ENCODE data around the gene NALCN.
A peak's percentile ranks its signal among the peaks of the same experiment; 100 is the strongest.

Gene NALCN

DNA sequence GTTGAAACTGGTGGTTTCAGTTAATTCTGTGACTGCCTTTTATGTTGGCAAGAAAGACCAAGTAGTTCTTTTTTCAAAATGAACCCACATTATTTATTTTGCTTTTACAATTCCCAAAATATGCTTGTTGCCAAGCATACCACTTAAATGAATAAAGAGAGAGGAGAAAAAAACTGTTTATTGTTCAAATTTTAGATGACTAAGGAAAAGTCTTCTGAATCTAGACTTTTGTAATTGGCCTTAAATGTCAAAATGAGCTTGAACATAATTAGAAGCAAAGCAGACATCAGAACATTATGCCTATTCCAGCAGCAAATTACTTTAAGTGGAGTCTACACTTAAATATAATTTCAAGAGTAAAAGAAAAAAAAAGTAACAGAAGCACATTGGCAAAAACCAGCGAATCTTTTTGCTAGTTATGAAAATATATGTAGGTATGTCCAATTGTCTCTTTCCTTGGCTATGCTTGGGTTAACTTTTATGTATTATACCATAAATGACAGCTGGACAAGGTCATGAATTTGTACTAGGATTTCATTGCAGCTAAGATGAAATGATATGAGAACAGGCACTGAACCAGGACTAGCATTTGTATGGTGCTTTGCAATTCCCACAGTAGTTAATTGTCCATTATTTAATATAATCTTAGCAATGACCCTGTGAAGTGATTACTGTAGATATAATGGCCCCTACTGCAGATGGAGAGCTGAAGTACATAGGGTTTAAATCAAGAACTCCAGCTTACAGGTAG is 211.9 kb downstream of the NALCN start:
- no peak for DNase-seq (ENCODE audit: low spot score)

DNA sequence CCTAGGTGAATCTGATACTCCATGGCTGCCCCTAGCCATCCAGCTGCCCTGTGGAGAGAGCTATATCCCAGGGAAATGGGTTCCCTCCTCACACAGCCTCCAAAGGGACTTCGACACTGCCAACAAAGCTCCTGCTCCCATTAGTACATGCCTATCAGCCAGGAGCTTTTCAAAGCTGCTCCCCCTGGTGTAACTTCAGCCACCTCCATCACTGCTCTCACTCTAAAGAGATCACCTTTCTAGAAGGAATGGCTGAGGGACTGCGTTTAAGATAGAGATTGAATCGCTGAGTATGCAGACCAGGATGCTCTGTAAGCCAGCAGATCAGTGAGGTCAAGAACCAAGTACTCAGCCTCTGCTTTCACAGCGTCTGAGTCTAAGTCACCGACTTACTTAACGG is 213.7 kb downstream of the NALCN start:
- no peak for DNase-seq (ENCODE audit: low spot score)

DNA sequence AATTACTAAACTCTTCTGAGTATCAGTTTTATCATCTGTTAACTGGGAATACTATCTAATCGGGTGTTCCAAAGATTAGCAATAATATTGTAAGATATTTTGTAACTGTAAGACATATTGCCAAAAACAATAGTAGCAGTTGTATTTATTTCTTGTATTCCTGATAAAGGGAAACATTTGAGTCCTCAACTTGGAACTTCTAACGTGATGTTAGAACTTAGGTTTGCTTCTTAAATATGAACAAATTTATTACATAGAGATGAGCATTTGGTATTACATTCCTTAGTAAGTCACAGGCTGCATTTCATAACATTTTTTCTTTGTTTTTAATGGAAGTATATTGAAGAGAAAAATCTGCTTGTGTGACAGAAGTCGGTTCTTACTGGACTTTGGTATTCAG is 225.3 kb downstream of the NALCN start:
- no peak for DNase-seq (ENCODE audit: low spot score)

DNA sequence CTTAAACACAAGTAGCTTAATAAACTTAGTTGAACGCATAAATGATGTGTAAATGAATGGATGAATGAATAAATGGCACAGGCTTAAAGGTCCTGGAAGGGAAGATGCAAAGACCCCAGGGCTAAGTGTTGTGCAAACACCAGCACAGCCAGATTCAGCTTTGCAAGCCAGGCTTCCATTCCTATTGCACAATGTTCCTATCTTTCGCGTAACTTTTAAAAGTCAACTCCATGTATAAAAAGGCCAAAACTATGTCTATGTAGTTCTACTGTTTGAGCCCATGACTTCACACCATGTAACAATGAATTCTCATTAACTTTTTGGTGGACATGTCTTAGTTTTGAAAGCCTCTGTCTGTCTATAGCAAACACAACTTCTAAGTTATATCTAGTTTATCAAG is 226.0 kb downstream of the NALCN start:
- no peak for DNase-seq (ENCODE audit: low spot score)

DNA sequence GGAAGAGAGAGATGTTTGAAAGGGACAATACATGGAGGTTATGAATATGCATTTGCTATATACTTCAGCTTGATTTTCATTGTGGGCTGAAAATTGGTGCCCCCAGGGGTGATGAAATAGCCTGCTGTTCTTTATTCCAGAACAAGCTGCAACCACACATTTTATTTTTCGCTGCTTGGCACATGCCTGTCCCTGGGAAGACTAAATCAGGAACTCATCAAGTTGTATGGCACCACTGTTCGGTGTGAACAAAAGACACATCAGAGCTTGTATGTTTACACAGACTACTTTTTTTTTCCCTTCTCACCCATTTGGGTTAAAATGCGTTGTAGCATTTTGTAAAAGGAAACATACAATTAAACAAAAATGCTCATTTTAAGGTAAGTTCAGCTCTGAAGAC is 230.7 kb downstream of the NALCN start:
- no peak for DNase-seq (ENCODE audit: low spot score)

DNA sequence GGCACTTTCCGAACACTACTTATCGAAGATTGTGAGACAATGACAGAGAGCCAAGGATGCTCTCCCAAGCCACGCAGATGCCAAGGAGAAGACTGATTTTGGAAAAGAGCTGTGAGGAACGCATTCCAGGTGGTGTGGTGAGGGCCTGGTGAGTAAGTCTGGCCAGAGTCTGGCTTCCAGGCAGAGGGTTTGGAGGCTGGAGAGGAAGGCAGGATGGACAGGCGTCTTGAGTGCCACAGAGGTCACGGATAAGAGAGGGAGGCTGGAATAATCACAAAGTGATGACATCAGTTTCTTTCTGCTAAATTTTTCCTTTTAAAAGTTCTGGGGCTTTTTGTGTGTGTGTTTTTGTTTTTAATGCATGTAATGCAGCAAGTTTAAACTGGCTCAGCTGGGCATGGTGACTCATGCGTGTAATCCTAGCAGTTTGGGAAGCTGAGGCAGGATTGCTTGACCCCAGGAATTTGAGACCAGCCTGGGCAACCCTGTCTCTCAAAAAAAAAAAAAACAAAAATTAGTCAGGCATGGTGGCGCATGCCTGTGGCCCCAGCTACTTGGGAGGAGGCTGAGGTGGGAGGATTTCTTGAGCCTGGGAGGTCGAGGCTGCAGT is 235.1 kb downstream of the NALCN start:
- DNase-seq (ENCODE audit: low spot score), result no peak

DNA sequence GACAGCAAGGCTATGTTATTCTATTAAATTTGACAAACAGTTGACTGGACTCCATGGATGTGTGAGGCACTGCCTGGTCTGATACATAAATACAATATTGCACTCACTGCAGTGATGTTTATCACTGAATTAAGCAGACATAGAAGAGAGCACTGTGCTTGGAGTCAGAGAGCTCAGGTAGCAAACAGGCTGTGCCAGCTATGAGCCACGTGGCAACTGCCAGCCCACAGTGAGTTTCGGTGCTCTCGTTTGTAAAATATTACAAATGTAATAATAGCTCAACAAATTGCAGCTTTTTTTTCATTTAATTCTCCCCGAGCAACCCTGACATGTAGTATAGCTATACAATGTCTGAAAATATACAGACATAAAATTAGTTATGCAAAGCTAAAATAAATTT is 237.3 kb downstream of the NALCN start:
- DNase-seq (ENCODE audit: low spot score), result no peak

DNA sequence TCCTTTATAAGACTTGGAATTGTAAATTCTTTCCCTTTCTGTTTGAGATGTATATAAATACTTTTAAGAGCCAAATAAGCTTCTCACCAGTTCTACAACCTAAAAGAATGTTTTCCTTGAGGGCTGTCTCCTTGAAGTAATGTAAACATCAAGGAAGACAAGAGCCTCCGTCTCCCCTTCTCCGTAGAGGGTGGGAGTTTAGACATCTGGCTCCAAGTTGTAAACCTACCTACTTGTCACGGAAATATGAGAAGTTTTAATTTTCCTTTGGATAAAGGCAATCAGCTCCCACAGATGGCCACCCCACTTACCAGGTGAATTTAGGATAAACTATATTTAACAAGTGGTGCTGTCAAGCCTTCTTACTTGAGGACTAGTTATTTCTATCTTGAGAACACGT is 237.9 kb downstream of the NALCN start:
- no peak for DNase-seq (ENCODE audit: low spot score)

DNA sequence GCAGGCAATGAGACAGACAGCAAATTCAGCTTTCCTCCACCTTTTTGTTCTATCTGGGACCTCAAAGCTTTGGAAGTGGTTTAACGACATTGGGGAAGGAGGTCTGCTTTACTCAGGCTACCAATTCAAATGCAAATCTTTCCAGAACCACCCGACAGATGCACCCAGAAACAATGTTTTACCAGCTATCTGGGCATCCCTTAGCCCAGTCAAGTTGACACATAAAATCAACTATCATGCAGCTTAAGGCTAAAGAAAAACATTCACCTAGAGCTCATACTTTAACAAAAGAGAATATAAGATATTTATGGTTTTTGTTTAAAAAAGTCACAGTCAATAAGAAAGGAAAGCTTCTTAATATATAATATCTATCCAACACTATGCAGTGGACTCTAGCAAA is 246.0 kb downstream of the NALCN start:
- DNase-seq (ENCODE audit: low spot score), result no peak

DNA sequence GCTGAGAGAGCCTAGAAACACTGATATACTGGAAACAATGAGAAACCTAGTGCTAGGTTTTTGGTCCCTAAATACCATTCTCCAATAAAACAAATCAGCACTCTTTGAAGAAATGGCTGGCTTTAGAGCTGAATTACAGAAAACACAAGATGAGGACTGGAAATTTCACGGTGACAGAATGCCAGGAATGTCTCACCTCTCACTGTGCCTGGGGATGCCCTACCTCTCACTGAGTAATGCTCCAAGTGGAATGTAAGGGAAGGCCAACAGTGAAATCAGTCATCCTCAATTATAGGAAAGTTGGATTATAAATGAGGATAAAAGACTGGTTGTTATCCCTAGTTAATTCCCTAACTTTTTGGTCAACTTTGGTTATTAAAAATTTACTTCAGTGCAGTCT is 259.0 kb downstream of the NALCN start:
- no peak for DNase-seq (ENCODE audit: low spot score)

DNA sequence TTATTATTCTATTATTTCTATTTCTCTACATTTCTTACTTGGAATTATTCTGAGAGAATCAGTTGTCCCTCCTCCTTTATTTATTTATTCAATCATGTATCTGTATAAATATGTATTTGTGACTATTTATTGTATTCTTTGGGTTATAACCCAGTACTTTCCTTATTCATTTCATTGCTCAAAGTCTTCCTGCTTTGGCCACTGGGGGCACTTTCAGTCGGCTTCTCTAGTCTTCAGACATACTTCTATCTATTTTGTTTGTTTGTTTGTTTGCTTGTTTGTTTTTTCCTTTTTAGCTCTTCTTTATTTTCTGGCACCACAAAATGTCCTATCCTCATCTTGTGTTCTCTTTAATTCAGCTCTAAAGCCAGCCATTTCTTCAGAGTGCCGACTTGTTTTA is 260.4 kb downstream of the NALCN start:
- no peak for DNase-seq (ENCODE audit: low spot score)

DNA sequence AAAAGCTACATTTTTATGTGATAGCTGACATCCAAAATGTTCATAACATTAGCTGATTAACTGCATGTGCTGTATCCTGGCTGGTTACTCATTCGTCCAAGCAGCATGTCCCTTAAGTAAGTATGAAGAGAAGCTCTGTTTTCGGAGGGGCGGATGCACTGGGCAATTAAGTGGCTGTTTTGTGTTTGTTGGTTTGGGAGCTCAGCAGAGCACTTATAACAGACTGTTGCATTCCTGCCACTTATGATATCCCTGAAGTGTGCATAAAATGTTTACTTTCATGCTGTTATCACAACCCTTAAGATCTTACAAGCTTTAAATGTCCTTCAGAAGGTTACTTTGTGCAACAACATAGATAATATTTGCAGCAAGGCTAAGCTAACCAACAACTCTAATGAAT is 264.1 kb downstream of the NALCN start:
- no peak for DNase-seq (ENCODE audit: low spot score)

DNA sequence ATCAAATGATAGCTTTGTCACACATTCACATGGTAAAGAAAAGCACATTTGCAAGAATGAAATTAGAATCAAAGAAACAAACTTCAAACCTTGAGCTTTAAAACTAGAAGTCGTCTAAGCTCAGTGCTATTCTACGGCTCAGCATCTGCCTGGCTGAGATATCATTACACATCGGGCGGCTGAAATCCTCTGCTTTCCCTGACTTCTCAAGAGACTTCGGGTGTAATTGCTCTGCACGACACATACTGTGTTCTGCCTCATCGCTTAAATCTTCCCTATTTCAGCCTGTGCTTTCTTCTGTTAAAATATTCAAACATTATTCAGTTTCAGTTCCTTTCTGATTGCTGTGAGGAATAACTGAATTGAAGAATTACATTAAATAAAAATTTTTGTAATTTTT is 265.3 kb downstream of the NALCN start:
- DNase-seq (ENCODE audit: low spot score), result no peak

DNA sequence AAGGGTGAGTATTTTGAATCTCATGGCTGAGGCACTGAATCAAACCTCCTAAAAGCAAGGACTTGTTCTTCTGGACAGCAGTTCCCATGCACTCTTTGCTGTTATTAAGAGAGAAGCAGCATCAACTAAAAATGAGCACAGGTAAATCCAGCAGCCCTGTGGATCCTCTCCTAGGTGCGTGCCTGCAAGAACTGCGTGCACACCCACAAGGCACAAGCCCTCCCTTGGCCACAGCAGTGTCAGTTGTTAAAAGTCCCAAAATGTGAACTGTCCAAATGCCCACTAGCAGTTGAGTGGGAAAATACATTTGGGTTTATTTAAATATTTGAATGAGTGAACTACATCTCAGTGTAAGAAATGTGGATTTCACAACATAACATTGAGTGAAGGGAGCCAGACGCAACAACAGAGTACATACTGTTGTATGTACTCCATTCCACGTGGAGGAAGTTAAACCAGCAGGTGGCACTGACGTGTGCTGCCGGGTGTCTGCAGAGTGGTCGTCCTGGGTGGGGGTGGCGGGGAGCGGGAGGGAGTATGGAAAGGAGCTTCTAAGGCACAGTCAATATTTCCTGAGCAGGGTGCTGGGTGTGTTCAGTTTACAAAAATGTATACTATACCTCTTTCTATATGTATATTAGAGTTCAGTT is 266.4 kb downstream of the NALCN start:
- no peak for DNase-seq (ENCODE audit: low spot score)

DNA sequence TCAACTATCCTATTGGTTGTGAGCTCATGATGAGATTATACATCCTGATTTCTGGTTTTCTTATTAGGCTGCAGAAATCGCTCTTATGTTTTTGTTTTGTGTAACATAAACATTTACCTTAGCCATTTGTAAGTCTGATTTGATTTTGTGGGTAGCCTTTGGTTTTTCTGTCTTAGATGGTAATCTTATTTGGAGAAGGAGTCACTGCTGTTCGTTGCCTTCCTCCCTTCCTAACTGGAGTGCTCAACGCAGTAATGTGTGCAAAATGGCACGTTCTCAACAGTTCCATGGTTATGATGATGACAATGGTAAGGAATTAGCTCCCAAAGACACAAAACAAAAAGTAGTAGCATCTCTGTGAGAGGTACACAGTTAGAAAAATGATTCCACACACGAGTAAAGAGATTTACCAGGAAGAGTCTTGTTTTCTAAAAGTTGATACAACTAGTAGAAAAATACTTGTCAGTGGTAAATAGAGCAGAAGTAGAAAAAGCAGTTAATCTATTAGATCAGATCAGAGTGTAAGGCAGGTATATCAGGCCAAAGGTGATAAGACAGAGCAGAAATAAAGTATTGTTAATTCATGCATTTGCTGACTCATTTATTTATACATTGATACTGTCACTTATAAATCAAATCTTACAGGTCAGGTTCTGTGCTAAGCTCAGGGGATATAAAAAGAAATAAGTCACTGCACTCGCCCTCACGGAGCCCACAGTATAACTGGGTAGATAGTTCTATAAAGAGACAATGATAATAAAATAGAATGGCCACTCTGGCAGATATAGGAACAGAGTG is 270.0 kb downstream of the NALCN start:
- DNase-seq (ENCODE audit: low spot score), result no peak

DNA sequence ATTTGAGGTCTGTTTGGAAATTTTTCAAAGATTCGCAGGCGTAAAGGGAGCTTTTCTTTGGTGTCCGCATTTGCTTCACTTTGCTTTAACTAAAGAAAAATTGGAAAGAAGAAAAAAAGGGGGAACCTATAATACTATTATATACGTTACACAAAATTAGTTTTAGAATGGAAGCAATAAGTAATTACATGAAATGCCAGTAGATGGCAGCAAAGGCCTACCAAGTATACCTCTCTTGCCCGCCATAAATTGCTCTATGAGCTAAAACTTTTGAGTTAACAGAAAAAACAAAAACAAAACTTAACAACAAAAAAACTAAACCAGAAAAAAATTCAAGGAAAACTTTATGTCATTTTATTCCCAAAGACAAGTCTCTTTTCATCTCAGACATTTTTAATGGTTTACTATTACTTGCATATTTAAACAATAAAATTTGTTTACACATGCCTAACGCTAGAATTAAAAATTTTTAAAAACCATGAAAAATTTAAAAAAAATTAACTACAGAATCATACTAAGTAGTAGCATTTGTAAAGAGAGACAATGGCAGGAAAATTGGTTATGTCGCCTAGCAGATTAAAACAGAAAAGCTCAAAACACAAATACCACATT is 271.4 kb downstream of the NALCN start:
- peak; percentile 44 for DNase-seq (ENCODE audit: low spot score)

DNA sequence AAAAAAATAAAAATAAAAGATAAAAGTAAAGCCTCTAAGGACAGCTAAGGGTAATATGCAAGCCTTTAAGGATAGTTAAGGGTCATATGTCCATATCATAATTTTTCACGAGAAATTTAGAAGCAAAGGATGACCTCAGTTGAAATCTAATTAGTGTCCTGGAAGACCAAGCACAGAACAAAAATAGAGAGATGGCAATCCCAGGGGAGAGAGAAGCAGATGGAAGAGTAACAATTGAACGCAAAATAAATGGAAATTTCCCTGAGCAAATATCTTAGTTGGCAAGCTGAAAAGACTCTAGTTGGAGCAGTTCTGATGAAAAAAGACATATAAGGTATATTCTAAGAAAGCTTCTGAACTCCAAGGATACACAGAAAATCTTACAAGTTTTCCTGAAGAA is 275.4 kb downstream of the NALCN start:
- no peak for DNase-seq (ENCODE audit: low spot score)

DNA sequence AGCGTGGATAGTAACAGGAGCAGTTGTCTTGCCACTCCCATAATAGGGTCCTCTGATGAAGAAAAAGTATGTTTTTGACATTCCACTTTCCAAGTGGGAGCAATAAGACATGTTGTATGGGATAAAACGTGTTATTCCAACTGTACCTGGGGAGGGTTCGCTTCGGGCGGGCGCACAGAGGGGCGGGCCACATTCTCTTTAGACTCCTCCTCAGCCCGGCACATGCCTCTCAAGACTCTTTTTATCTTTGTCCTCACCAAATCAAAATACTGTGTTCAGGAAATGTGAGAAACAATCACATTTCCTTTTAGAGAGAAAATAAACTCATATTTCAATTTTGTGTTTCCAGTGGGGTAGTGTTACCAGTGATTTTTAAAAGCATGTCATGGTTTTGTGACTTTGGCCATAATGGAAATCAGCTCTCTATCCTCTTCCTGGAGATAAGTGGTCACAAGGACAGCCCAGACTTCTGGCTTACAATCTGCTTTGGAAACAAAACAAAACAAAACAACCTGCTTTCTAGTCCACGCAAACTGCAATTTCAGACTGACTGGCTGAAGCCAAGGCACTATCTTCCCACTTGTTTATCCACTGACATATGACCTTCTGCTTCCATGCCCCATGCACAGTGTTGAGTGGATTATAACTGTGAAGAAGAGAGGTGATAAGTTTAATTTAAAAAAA is 276.1 kb downstream of the NALCN start:
- DNase-seq (ENCODE audit: low spot score), result no peak

DNA sequence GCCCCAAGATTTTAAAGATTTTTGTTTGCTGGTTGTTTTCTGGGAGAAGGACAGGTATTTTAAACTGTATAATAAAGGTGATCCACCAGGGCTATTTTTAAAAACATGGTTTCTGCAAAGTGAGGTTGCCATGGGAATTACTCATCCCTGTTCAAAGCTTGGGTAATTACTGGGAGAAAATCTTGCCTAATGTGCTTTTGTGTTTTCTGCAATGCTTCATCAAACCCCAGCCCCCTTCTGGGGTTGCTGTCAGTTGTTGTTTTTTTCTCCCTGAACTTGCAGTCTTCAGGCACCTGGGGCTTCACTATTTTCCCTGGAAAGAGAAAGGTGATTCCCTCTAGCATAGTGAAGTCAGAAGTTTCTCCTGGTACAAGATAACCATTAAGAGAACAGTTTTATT is 277.2 kb downstream of the NALCN start:
- DNase-seq (ENCODE audit: low spot score), result no peak

DNA sequence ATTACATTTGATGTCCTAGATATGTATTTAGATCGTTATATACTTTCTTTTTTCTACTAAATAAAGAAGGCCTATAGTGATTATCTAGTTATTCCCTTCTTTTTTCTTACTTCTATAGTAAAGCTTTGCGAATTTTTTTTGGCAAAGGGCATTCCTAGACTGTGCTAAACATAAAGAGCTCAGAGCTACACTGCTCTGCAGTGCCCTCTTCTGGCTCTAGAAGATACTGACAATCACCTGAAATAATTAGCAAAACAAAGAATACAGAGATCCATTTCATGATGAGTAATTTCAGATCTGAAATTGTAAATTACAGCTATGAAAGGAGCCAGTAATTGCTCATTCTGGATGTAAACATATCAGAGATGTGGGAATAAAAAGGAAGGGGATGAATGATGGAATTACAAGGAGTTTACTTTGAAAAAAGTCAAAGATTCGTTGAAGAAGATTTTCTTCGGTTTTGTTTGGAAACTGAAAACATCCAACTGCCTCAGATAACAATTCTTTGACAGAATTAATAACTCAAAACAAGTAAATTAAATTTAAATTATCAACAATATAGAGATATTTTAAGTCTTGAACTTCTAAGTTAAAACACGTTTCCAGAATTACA is 288.5 kb downstream of the NALCN start:
- peak; percentile 31 for DNase-seq (ENCODE audit: low spot score)

DNA sequence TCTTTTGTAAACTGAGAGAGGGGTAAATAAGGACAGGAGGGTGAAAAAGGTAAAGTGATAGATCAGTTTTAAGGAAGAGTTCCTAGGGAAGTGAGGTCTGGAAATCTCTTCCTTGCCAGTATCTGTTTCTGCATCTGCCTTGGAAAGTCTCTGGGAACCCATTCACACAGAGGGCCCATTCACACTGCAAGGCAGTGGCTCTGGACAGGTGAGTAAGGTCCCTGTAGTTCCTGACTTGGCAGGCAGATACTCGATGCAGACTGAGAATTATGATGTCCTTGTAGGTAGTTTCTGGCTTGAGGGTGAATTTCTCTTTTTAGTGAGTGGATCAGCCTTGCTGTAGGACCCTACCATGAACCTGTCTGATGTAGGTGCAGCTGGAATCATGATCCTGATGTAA is 293.3 kb downstream of the NALCN start:
- DNase-seq (ENCODE audit: low spot score), result no peak

All from activated CD4-positive, alpha-beta T cell treated with anti-CD3 and anti-CD28 coated beads, Interleukin-2, Interleukin-4, amounts not matched to agents 100 ng/mL and 50 ng/mL, durations not matched to agents 16 hours and 8 hours (primary cell).